GM19463 (cell line): ENCODE results near the gene WFS1.

ENCODE experiments used
- ATAC-seq: cut with Tn5 transposase; IDR thresholded peaks from one replicate; pipeline ENCODE4 v1.9.1; 2021; ENCODE audit warnings: mild to moderate bottlenecking, moderate library complexity; ENCODE audit not compliant: unreplicated experiment

Gene WFS1

GRCh38 chr4:6336166-6336565, 66.5 kb downstream of the WFS1 start:
- no peak for ATAC-seq

DNA sequence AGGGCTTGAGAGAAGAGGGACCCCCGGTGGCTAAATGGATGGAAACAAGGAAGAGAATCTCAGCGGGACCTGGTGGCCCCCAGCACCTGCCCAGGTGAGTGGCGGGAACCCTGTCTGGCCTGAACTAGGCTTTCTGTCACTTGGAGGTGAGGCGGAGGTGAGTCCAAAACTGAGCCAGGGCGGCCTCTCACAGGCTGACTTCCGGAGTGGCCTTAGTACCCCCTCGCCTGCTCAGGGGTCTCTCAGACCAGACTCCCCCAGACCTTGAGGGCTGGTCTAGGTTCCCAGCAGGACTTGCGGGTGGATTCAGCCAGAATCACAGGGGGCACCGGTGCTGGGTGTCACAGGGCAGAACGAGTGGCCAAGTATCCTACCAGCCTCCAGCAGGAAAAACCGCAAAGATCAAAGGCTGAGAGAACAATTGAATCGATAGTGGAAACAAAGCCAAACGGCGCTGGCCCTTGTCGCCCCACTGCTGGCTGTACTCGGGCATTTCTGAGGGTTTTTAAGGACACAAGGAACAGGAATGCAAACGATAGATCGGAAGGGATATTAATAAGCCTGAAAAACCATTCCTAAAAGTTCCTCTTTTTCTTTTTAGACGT, 67.8 kb downstream of the WFS1 start:
- ATAC-seq = no peak

DNA sequence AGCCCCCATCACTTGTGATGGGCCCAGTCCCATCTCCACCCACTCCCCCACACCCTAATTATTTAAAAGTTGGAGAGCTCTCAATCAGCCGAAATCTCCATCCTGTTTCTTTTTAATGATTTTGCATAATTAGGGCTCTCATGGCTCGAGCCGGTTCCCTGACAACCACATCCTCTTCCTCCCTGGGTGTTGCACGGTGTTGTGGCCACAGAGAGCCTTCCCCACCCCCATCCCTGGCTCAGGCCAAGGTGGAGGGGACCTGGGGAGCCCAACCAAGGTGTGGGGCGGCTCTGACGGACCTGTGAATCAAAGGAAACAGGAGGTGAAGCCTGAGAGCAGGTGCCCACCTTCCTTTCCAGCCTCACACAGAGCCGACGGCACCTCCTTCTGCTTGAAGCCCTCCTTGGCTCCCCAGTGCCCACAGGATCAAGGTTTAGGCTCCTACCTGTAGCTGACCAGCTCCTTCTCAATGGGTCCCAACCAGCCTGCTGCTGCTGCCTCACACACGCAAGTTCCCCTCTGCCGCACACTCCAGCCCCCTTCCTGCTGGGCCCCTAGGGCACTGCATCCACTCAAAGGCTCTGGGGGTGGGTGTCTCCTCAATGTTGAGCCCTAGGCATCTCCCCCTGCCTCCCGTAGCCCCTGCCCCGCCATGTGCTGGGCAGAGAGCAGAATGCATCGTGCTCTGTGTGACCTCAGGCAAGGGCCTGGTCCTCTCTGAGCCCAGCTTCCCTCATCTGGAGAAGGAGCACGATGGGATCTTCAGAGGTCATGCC, 68.7 kb downstream of the WFS1 start:
- no peak for ATAC-seq

- ATAC-seq = no peak
Measured at GRCh38 chr4:6338951-6339817, 69.5 kb downstream of the WFS1 start.

DNA sequence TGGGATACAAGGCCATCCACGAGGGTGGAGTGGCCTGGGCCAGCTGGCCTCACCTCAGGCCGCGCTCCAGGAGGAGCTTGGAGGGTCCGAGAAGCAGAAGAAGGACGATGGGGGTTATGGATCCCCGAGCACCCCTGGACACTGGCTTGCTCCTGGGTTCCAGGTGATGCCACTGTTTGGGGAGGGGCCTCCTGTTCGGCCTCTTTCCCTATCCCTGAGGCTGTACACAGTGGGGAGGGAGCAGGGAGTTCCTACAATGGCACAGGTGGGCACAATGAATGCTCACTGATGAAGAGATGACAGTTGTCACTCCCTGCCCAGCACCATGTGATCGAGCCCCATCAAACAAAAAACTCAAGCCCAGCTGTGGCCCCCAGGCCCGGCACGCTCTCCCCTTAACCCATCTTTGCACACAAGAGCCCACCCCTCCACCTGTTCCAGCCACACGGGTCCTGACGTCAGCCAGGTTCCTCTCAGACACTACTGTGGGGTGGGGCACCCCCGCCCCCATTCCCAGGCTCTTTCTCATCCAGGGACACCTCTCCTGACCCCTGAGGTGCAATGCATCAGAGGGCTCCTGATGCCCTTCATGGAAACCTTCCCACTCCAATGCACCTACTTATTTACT, 70.3 kb downstream of the WFS1 start:
- no peak for ATAC-seq

DNA sequence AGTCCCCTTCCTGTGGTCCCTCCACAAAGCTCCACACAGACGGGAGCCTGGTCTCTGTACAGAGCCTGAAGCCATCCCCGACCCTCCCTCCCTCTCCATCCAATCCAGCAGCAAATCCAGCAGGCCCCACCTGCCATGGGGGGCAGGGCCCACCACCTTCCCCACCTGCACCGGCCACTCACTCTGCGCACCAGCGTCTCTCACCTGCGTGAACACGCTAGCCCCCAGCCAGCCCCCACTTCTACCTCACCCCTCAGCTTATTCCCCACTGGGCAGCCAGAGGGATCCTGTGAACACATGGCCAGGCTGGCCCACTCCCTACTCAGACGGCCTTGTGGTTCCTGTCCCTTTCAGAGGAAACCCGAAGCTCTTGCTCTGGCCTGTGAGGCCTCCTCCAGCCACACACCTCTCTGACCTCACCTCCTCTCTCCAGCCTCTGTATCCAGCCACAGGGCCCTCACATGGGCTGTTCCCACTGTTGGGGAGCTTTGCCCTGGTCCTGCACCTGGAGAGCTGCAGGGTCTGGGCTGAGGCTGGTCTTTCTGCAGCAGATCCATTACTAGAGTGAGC, 70.9 kb downstream of the WFS1 start:
- no peak for ATAC-seq

DNA sequence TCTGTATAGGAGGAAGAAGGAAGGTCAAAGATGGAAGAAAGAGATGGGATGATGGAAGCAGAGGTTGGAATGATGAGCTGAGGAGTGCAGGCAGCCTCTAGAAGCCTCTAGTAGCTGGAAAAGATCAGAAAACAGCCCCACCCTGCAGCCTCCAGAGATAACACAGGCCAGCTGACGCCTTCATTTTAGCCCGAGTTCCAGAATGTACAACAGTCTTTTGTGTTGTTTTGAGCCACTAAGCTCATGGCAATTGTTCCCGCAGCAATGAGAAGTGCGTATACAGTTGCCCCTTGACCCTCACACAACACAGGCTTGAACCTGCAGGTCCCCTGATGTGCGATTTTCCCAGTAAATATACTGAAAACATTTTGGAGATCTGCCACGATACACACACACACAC, 72.0 kb downstream of the WFS1 start:
- no peak for ATAC-seq

DNA sequence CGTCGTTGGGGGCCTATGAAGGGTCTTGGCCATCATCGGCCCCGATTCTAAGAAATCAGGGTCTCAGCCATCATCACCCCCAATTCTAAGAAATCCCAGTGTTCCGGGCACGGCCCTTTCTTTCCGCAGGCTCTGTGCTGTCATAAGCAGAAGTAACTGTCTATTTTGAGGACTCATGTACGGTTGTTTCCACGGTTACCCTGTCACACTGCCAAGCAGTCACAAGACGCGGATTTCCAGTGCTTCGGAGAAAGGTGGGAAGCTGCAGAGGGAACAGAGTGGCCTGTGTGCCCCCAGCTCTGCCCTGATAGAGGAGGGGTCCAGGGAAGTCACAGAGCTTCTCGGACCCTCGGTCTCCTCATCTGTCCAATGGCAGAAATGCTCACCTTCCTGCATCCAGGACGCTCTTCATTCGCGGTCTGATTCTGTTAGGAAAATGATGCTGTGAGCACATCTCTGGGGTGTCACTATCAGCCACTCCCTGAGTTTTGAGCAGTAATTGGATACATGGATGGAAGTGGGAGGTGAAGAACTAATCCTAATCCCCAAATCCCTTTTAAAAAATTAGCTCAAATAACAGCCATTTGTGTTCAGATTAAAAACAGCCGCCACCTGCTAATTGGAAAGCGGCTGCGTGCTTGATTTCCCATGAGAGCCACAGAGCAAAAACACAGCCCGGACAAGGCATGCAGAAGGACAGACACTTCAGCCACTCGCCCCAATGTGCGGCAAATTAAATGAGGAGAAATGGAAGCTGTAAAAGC, 73.1 kb downstream of the WFS1 start:
- no peak for ATAC-seq

- no peak for ATAC-seq
Measured at GRCh38 chr4:6343939-6344408, 74.3 kb downstream of the WFS1 start.

GRCh38 chr4:6345096-6345830, 75.6 kb downstream of the WFS1 start:
- no peak for ATAC-seq

DNA sequence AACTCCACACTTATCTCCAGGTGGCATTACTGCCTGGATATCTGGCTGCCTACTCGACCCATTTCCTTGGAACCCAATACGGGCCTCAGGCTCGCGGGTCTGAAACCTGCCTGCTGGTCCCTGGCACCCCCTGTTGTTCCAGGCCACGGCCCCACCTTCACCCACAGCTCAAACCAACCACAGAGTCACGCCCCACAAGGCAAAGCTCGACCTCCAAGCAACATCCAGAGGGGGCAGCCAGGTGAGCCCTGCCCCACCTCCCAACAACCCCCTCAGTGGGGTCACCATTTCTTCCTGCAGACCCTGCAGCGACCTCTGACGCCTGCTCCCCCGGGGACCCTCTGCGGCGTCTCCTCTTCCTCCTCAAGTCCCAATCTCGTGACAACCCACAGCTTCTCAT, 76.2 kb downstream of the WFS1 start:
- no peak for ATAC-seq

DNA sequence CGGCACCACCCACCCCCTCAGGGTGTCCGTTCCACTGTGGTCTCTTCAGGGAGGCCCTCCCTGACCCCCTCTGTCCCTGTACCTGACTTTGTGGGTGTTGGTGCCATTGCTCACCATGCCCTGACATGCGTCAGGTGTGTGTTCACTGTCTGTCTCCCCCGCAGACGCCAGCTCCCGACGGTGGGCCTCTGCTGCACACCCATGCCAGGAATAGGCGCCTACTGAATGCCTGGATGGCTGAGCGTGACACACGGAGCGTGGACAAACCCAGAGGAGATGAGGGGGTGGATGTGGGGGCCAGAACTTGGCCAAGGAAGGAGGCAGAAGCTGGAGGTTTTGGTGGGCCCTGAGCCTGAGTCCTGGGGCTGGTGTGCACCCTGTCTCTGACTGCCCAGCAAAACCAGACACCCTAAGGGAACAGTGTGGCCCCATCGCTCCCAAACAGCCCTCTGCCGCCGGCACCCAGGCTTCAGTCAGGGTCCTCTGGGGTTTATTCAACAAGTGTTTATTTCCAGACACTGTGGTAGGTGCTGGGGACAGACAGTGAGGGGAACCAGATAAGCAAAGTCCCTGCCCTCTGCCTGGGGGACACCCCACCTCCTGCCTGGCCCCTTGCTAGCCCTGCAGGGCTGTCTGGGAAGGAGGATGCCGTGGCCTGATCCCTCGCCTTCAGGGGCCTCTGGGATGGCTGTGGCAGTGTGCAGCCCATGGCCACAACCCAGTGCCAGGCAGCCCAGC, 76.9 kb downstream of the WFS1 start:
- ATAC-seq = no peak

- ATAC-seq = no peak
Measured at GRCh38 chr4:6347511-6348045, 77.9 kb downstream of the WFS1 start.

DNA sequence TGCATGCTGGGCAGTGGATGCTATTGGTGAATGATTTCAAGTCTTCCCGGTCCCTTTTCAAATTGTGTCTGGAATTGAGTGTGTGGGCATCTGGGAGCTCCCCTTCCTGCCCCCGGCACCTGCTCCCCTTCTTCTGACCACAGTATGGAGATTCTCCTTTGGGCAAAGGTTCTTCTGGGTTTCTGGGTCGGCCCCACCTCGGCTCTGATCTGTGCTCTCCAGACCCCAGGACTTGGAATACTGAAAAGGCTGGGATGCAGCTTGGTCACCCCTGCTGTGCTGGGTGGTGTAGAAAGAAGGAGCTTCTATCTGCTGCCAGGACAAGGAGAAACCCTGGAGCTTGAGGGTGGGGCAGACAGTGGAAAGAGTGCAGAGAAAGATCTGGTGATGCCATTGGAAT, 78.8 kb downstream of the WFS1 start:
- ATAC-seq = no peak

DNA sequence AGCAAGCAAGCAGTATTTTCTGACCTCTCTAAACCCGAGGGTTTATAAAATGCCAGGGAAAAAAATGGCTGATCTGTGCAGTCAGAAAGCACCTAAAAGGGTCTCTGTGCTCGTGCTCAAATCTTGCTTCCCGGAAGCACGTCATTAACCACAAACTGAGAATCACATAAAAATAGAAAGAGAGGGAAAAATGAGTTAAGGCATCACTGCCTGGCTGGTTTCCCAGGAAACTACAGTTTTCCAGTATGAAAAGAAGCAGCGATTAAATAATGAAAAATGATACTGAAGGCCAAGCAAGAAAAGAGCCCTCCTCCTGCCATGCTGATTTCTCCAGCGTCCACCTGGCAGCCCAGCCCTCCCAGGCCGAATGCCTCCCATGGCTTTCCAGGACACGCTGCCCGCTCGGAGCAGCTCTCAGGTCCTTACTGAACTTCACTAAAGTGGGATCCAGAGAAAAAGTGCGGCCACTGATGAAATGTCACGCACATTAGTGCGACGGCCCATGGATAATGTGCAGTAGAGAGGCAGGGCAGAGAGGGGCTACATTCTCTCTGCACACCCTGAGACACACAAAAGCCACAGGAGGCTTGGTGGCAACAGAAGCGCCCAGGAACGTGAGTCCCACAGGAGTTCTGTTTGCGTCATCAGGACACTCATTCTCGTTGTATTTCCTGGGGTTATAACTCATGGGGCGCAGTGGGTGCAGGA, 80.4 kb downstream of the WFS1 start:
- no peak for ATAC-seq

- no peak for ATAC-seq
Measured at GRCh38 chr4:6350646-6351045, 81.0 kb downstream of the WFS1 start.

DNA sequence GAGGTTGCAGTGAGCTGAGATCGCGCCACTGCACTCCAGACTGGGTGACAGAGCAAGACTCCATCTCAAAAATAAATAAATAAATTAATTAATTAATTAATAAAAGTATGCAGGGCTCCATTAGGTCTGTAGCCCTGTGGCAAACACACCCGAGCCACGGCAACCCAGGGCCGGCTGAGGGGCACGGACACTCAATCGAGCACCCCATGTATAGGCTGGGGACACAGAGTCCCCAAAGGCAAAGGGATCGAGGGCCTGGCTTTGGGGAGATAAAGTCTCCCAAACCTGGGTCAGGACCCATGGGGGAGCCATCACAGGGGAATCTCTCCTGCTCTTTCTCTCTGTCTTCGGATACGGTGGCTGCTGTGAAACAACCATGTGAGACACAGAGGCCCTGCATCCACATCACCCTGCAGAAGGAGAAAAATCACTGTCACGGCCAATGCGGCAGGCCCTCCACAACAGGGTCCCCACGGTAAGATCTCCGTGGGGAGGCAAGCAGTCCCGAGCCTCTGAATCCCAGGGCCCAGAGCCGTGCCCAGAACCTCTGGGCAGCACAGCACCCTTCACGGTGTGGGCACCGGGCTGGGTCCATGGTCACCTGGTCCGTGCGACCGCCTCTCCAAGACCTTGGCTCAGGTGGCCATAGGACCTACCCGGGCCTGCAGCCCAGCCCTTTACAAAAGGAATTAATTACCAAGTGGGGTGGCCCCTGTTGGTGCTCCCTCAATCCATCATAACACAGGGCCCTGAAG, 81.8 kb downstream of the WFS1 start:
- ATAC-seq = no peak
